ENCODE data around the gene LRRC4C. TPM values are rescaled to one million over a fixed set of nuclear protein-coding genes. Genes with fewer than 3 reads are reported as not detected.

The LRRC4C gene
- polyA plus RNA-seq, 1 of the 3 experiments (the other 2 are of a cell fraction) = 0.16 TPM

- TF ChIP-seq REST (IDR thresholded peaks at IDR 0.05; ENCODE audit: low read depth, low read length) (no peak), RAD21 (IDR thresholded peaks at IDR 0.05; ENCODE audit: low read length) (no peak), RCOR1 (IDR thresholded peaks at IDR 0.05; ENCODE audit: low read length) (no peak), TEAD4 (IDR thresholded peaks at IDR 0.05; ENCODE audit: borderline replicate concordance, insufficient read depth) (no peak), SIN3A (IDR thresholded peaks at IDR 0.05; ENCODE audit: borderline replicate concordance, low read depth, low read length) (no peak), RFX5 (IDR thresholded peaks at IDR 0.05; ENCODE audit: low read length) (no peak), GABPA (IDR thresholded peaks at IDR 0.05; ENCODE audit: low read depth) (no peak), NFIC (IDR thresholded peaks at IDR 0.05; ENCODE audit: borderline replicate concordance) (no peak), MAX (IDR thresholded peaks at IDR 0.05; ENCODE audit: low read depth) (no peak)
Observed at GRCh38 chr11:41400819-41401382, 58.6 kb downstream of the LRRC4C start (continued).

GRCh38 chr11:41400124-41400523 is 59.3 kb downstream of the LRRC4C start:
- ChIA-PET POLR2A (no interaction called here), CTCF (interaction anchor here (0.6 kb wide), 1 partner anchor 537 kb away, joined by 3 read pairs; no protein-coding TSS in a partner anchor)
- Histone ChIP-seq H3K9me2 (no peaks in the 10 kb centered on the region), H3K27me3 (ENCODE audit: insufficient read depth) (no peaks in the 10 kb centered on the region), H3K4me3 (ENCODE audit: low read depth in 2 of 2, low read length in 1 of 2) (no peak overlapping the region), H3K27ac (ENCODE audit: low read depth in 2 of 2, low read length in 1 of 2) (no peak overlapping the region), H3K4me2 (no peak overlapping the region), H3K36me3 (replicated peaks in 1 of 2; ENCODE audit: control insufficient read depth in 1 of 2, insufficient read depth in 2 of 2, low read length in 1 of 2) (no peaks in the 10 kb centered on the region), H4K20me1 (ENCODE audit: insufficient read depth) (no peaks in the 10 kb centered on the region), H2AFZ (ENCODE audit: low read depth) (no peak overlapping the region), H3F3A (replicated peaks; ENCODE audit: insufficient read depth) (no peaks in the 10 kb centered on the region), H3K9me3 (no peaks in the 10 kb centered on the region), H3K79me2 (ENCODE audit: insufficient read depth) (no peaks in the 10 kb centered on the region), H3K9ac (no peak overlapping the region), H3K4me1 (ENCODE audit: control insufficient read depth in 1 of 2, insufficient read depth in 2 of 2, low read depth in 1 of 2, low read length in 1 of 2) (no peaks in the 10 kb centered on the region)
- TF ChIP-seq SIN3A (IDR thresholded peaks at IDR 0.05; ENCODE audit: borderline replicate concordance, low read depth, low read length) = no peak
- TF ChIP-seq CTCF (IDR thresholded peaks at IDR 0.05) = no peak
- TF ChIP-seq POLR2AphosphoS5 (IDR thresholded peaks at IDR 0.05; ENCODE audit: low read depth, low read length) = no peak
- TF ChIP-seq RAD21 (IDR thresholded peaks at IDR 0.05; ENCODE audit: low read length) = no peak
- no peak for TF ChIP-seq SMC3 (IDR thresholded peaks at IDR 0.05; ENCODE audit: low read depth, low read length)
- no peak for TF ChIP-seq JUND (IDR thresholded peaks at IDR 0.05)
- TF ChIP-seq MXI1 (IDR thresholded peaks at IDR 0.05; ENCODE audit: low read depth, low read length) = no peak
- TF ChIP-seq ELF1 (IDR thresholded peaks at IDR 0.05) = no peak
- no peak for TF ChIP-seq PBX3 (IDR thresholded peaks at IDR 0.05)
- no peak for TF ChIP-seq YY1 (IDR thresholded peaks at IDR 0.05; ENCODE audit: low read depth)
- no peak for TF ChIP-seq RXRA (IDR thresholded peaks at IDR 0.05; ENCODE audit: borderline replicate concordance, low read depth)
- TF ChIP-seq USF1 (IDR thresholded peaks at IDR 0.05; ENCODE audit: borderline replicate concordance, low read depth) = no peak
- TF ChIP-seq MAX (IDR thresholded peaks at IDR 0.05; ENCODE audit: low read depth) = no peak
- TF ChIP-seq NRF1 (IDR thresholded peaks at IDR 0.05; ENCODE audit: low read depth, low read length) = no peak
- TF ChIP-seq GABPA (IDR thresholded peaks at IDR 0.05; ENCODE audit: low read depth) = no peak
- TF ChIP-seq MEF2A (IDR thresholded peaks at IDR 0.05; ENCODE audit: borderline replicate concordance, low read depth) = no peak
- TF ChIP-seq GATA2 (CRISPR knock-in tag; IDR thresholded peaks at IDR 0.05) = no peak
- no peak for TF ChIP-seq CHD2 (IDR thresholded peaks at IDR 0.05; ENCODE audit: low read length, partially characterized antibody)
- TF ChIP-seq FOSL2 (IDR thresholded peaks at IDR 0.05; ENCODE audit: borderline replicate concordance, low read depth) = no peak
- TF ChIP-seq TEAD4 (IDR thresholded peaks at IDR 0.05; ENCODE audit: borderline replicate concordance, insufficient read depth) = no peak
- WGBS (ENCODE audit: low lambda C conversion rate) = 3% methylated on average over 4 of the region's 4 CpGs
- DNase-seq = no peak

Data from SK-N-SH (cell line).